Measurements from ENCODE around the gene FAM83G.
"Not testable (repeated sequence)": the region's sequence is repeated elsewhere in the genome, so short reads cannot be mapped to it uniquely, and the experiment has no call there.

The FAM83G gene

GRCh38 chr17:18928628-18929125, 75.9 kb downstream of the FAM83G start:
- ChIA-PET CTCF (no interaction called here), POLR2A (no interaction called here)
- TF ChIP-seq FOXA1 (IDR thresholded peaks at IDR 0.05) (no peak), LEF1 (IDR thresholded peaks at IDR 0.05; ENCODE audit: borderline replicate concordance) (no peak), L3MBTL2 (conservative IDR thresholded peaks at IDR 0.05) (no peak), SUZ12 (IDR thresholded peaks at IDR 0.05) (no peak), ZNF384 (IDR thresholded peaks at IDR 0.05) (no peak)
- DNase-seq (ENCODE audit: extremely low spot score) = no peak

DNA sequence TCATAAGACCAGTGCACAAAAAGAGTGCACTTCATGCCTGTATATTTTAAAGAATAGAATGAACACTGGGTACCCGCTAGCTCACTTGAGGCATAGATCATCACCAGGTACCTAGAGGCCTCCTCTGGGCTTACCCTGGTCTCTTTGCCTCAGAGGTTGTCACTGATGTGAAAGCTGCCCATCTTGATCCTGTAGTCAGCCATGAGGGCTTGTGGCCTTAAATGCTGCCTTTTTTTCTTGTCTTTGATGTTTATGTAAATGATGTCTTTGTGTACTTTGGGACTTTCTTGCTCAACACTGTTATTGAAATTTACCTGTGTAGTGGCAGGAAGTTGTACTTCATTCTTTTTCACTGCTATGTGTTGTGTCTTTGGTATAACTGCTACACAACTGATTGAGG, 79.4 kb downstream of the FAM83G start:
- no peak for DNase-seq (ENCODE audit: extremely low spot score)
- no peak for TF ChIP-seq L3MBTL2 (conservative IDR thresholded peaks at IDR 0.05)
- no peak for TF ChIP-seq HDGF (IDR thresholded peaks at IDR 0.05; ENCODE audit: borderline replicate concordance)
- TF ChIP-seq LEF1 (IDR thresholded peaks at IDR 0.05; ENCODE audit: borderline replicate concordance) = no peak
- TF ChIP-seq ARNT (IDR thresholded peaks at IDR 0.05) = no peak
- no peak for TF ChIP-seq ZNF384 (IDR thresholded peaks at IDR 0.05)
- TF ChIP-seq FOXA1 (IDR thresholded peaks at IDR 0.05) = no peak
- no peak for TF ChIP-seq BHLHE40 (IDR thresholded peaks at IDR 0.05; ENCODE audit: borderline replicate concordance)
- ChIA-PET POLR2A (no interaction called here), CTCF (interaction anchor here (0.6 to 0.7 kb wide), 2 partner anchors 42 to 55 kb away, joined by 3 to 4 read pairs; no protein-coding TSS in a partner anchor)

DNA sequence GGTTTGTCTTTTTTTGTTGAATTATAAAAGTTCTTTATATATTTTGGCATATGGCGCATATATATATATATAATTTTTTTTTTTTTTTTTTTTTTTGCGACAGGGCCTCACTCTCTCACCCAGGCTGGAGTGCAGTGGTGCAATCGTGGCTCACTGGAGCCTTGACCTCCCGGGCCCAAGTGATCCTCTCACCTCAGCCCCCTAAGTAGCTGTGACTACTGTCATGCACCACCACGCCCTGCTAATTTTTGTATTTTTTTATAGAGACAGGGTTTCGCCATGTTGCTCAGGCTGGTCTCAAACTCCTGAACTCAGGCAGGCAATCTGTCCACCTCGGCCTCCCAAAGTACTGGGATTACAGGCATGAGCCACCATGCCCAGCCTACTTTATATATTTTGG, 82.0 kb downstream of the FAM83G start:
- CTCF ChIA-PET; POLR2A ChIA-PET; DNase-seq (ENCODE audit: extremely low spot score): not testable (repeated sequence)

DNA sequence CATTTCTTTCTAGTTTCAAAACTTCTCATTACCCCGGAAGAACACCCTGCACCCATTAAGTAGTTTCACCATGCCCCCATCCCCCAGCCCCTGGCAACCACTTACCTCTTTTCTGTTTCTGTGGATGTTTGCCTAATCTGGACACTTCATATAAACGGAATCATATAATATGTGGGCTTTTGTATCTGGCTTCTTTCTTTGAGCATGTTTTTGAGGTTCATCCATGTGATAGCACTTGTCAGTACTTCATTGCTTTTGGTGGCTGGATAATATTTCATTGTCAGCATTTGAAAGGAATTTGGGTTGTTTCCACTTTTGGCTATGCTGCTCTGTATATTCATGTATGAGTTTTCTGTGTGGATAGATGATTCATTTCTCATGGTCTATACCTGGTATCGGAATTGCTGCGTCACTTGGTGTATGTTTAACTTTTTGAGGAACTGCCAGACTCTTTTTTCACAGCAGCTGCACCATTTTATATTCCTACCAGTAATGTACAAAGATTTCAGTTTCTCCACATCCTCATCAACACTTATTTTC, 82.6 kb downstream of the FAM83G start:
- no peak for TF ChIP-seq NFRKB (IDR thresholded peaks at IDR 0.05)
- no peak for TF ChIP-seq ARNT (IDR thresholded peaks at IDR 0.05)
- TF ChIP-seq LEF1 (IDR thresholded peaks at IDR 0.05; ENCODE audit: borderline replicate concordance) = no peak
- TF ChIP-seq, protein P1, sequence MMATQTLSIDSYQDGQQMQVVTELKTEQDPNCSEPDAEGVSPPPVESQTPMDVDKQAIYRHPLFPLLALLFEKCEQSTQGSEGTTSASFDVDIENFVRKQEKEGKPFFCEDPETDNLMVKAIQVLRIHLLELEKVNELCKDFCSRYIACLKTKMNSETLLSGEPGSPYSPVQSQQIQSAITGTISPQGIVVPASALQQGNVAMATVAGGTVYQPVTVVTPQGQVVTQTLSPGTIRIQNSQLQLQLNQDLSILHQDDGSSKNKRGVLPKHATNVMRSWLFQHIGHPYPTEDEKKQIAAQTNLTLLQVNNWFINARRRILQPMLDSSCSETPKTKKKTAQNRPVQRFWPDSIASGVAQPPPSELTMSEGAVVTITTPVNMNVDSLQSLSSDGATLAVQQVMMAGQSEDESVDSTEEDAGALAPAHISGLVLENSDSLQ (IDR thresholded peaks at IDR 0.05) = no peak
- no peak for TF ChIP-seq HDGF (IDR thresholded peaks at IDR 0.05; ENCODE audit: borderline replicate concordance)
- no peak for TF ChIP-seq FOXA1 (IDR thresholded peaks at IDR 0.05)
- TF ChIP-seq BHLHE40 (IDR thresholded peaks at IDR 0.05; ENCODE audit: borderline replicate concordance) = no peak
- TF ChIP-seq L3MBTL2 (conservative IDR thresholded peaks at IDR 0.05) = no peak
- no peak for TF ChIP-seq SUZ12 (IDR thresholded peaks at IDR 0.05)
- no peak for TF ChIP-seq FOXM1 (IDR thresholded peaks at IDR 0.05; ENCODE audit: borderline replicate concordance)
- TF ChIP-seq ZNF384 (IDR thresholded peaks at IDR 0.05) = no peak
- TF ChIP-seq CTBP1 (IDR thresholded peaks at IDR 0.05; ENCODE audit: borderline replicate concordance) = no peak
- no peak for TF ChIP-seq ELF4 (IDR thresholded peaks at IDR 0.05)
- TF ChIP-seq FOXK2 (IDR thresholded peaks at IDR 0.05) = no peak
- TF ChIP-seq TARDBP (IDR thresholded peaks at IDR 0.05) = no peak
- TF ChIP-seq SP1 (IDR thresholded peaks at IDR 0.05) = no peak
- ChIA-PET CTCF (no interaction called here), POLR2A (no interaction called here)
- DNase-seq (ENCODE audit: extremely low spot score) = no peak

GRCh38 chr17:18921485-18921884, 83.1 kb downstream of the FAM83G start:
- POLR2A ChIA-PET = no interaction called here
- TF ChIP-seq ARNT (IDR thresholded peaks at IDR 0.05) = no peak
- no peak for TF ChIP-seq TARDBP (IDR thresholded peaks at IDR 0.05)
- no peak for TF ChIP-seq LEF1 (IDR thresholded peaks at IDR 0.05; ENCODE audit: borderline replicate concordance)
- TF ChIP-seq ZNF384 (IDR thresholded peaks at IDR 0.05) = no peak
- TF ChIP-seq SP1 (IDR thresholded peaks at IDR 0.05) = no peak
- TF ChIP-seq FOXA1 (IDR thresholded peaks at IDR 0.05) = no peak
- no peak for TF ChIP-seq FOXM1 (IDR thresholded peaks at IDR 0.05; ENCODE audit: borderline replicate concordance)
- TF ChIP-seq L3MBTL2 (conservative IDR thresholded peaks at IDR 0.05) = no peak
- TF ChIP-seq FOXK2 (IDR thresholded peaks at IDR 0.05) = no peak
- no peak for TF ChIP-seq HDGF (IDR thresholded peaks at IDR 0.05; ENCODE audit: borderline replicate concordance)
- DNase-seq (ENCODE audit: extremely low spot score) = no peak
- CTCF ChIA-PET = no interaction called here

- POLR2A ChIA-PET = no interaction called here
- CTCF ChIA-PET = no interaction called here
- no peak for DNase-seq (ENCODE audit: extremely low spot score)
- TF ChIP-seq L3MBTL2 (conservative IDR thresholded peaks at IDR 0.05) (no peak), SUZ12 (IDR thresholded peaks at IDR 0.05) (no peak), ARNT (IDR thresholded peaks at IDR 0.05) (no peak), NFRKB (IDR thresholded peaks at IDR 0.05) (no peak), BHLHE40 (IDR thresholded peaks at IDR 0.05; ENCODE audit: borderline replicate concordance) (no peak), SP1 (IDR thresholded peaks at IDR 0.05) (no peak), TARDBP (IDR thresholded peaks at IDR 0.05) (no peak), FOXM1 (IDR thresholded peaks at IDR 0.05; ENCODE audit: borderline replicate concordance) (no peak), ELF4 (IDR thresholded peaks at IDR 0.05) (no peak), ZNF384 (IDR thresholded peaks at IDR 0.05) (no peak), HDGF (IDR thresholded peaks at IDR 0.05; ENCODE audit: borderline replicate concordance) (no peak), LEF1 (IDR thresholded peaks at IDR 0.05; ENCODE audit: borderline replicate concordance) (no peak), CTBP1 (IDR thresholded peaks at IDR 0.05; ENCODE audit: borderline replicate concordance) (no peak), FOXA1 (IDR thresholded peaks at IDR 0.05) (no peak), FOXK2 (IDR thresholded peaks at IDR 0.05) (no peak)
Observed at GRCh38 chr17:18920911-18921441, 83.6 kb downstream of the FAM83G start.

DNA sequence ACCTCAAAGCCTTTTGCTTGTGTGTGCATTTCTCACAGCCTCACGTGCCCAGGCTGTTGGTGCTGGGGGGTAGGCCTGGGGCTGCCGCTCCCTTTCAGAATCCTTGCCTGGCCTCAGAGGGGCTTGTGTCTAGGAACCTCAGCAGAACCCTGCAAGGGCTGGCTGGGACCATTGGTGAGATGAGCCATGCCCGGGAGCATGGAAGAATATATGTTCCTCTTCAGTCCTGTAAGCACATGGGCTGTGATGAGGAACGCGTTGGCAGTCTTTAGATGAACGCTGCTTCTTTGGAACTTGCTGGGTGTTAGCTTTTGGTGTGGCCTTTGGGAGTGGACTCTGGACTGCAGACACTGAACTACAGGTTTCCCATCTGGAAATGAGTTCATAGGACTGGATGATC, 84.6 kb downstream of the FAM83G start:
- TF ChIP-seq L3MBTL2 (conservative IDR thresholded peaks at IDR 0.05) = no peak
- TF ChIP-seq SP1 (IDR thresholded peaks at IDR 0.05) = no peak
- TF ChIP-seq FOXA1 (IDR thresholded peaks at IDR 0.05) = no peak
- no peak for TF ChIP-seq NFRKB (IDR thresholded peaks at IDR 0.05)
- no peak for TF ChIP-seq TARDBP (IDR thresholded peaks at IDR 0.05)
- TF ChIP-seq, protein P1 (IDR thresholded peaks at IDR 0.05) = no peak
- no peak for TF ChIP-seq BHLHE40 (IDR thresholded peaks at IDR 0.05; ENCODE audit: borderline replicate concordance)
- TF ChIP-seq HDGF (IDR thresholded peaks at IDR 0.05; ENCODE audit: borderline replicate concordance) = no peak
- no peak for TF ChIP-seq ZNF384 (IDR thresholded peaks at IDR 0.05)
- no peak for TF ChIP-seq ARNT (IDR thresholded peaks at IDR 0.05)
- TF ChIP-seq ELF4 (IDR thresholded peaks at IDR 0.05) = no peak
- no peak for DNase-seq (ENCODE audit: extremely low spot score)
- POLR2A ChIA-PET = no interaction called here
- CTCF ChIA-PET = interaction anchor here (0.6 kb wide), 1 partner anchor 13 kb away, joined by 3 read pairs; no protein-coding TSS in a partner anchor

All from HEK293T (cell line).